Liver (tissue), 9 donors: ENCODE results near the gene COL11A1. TPM values are rescaled to one million over a fixed set of nuclear protein-coding genes. Genes with fewer than 3 reads are reported as not detected.

Source experiments
- DNase-seq: peaks from one replicate; pipeline ENCODE4 v3.0.0-alpha.2; 2017; ENCODE audit warnings: low spot score
- H3K27ac ChIP-seq, 2 donors: one replicate each; pipeline ENCODE4 v1.7.0; 2013; ENCODE audit warnings: inconsistent platforms in 2 of 2, low read length in 2 of 2, control low read depth in 1 of 2, low read depth in 1 of 2, mild to moderate bottlenecking in 1 of 2
- H3K27me3 ChIP-seq, 4 donors: one replicate each; pipeline versions ENCODE4 v1.6.1 to v1.7.0; 2013; ENCODE audit warnings: low read length in 3 of 4, inconsistent platforms in 1 of 4, mild to moderate bottlenecking in 1 of 4, moderate library complexity in 1 of 4; ENCODE audit not compliant: control insufficient read depth in 4 of 4, insufficient read depth in 4 of 4
- H3K36me3 ChIP-seq, 4 donors: one replicate each; pipeline versions ENCODE4 v1.6.1 to v1.7.0; 2013; ENCODE audit warnings: low read length in 3 of 4, mild to moderate bottlenecking in 3 of 4, low read depth in 1 of 4, moderate library complexity in 1 of 4; ENCODE audit not compliant: control insufficient read depth in 4 of 4, insufficient read depth in 3 of 4
- H3K4me1 ChIP-seq, 4 donors: one replicate each; pipeline versions ENCODE4 v1.6.1 to v1.7.0; 2013; ENCODE audit warnings: low read length in 3 of 4, mild to moderate bottlenecking in 3 of 4, moderate library complexity in 1 of 4; ENCODE audit not compliant: control insufficient read depth in 4 of 4, insufficient read depth in 4 of 4
- H3K4me3 ChIP-seq, 3 donors: one replicate each; pipeline versions ENCODE4 v1.6.1 to v1.7.0; 2013; ENCODE audit warnings: low read length in 3 of 3, control low read depth in 1 of 3, low read depth in 1 of 3, mild to moderate bottlenecking in 1 of 3
- H3K9ac ChIP-seq, 2 donors: one replicate each; pipeline ENCODE4 v1.7.0; 2013; ENCODE audit warnings: low read length in 2 of 2, mild to moderate bottlenecking in 2 of 2, moderate library complexity in 2 of 2, control low read depth in 1 of 2, low read depth in 1 of 2
- H3K9me3 ChIP-seq, 4 donors: one replicate each; pipeline versions ENCODE4 v1.6.1 to v1.7.0; 2013; ENCODE audit warnings: low read length in 3 of 4; ENCODE audit not compliant: control insufficient read depth in 4 of 4
- EGR1 ChIP-seq, 2 donors: IDR thresholded peaks; 2 replicates each; pipeline ENCODE4 v1.6.1; 2016 to 2018; ENCODE audit warnings: antibody characterized with exemption in 2 of 2, low read depth in 2 of 2
- FOXA1 ChIP-seq: IDR thresholded peaks from 2 replicates; pipeline ENCODE4 v1.6.1; 2016; ENCODE audit warnings: antibody characterized with exemption
- FOXA2 ChIP-seq: IDR thresholded peaks from 2 replicates; pipeline ENCODE4 v1.6.1; 2016; ENCODE audit warnings: antibody characterized with exemption
- GABPA ChIP-seq, 2 donors: IDR thresholded peaks in 1 of 2; conservative IDR thresholded peaks in 1 of 2; 2 replicates each; pipeline ENCODE4 v1.6.1; 2016; ENCODE audit warnings: antibody characterized with exemption in 2 of 2, mild to moderate bottlenecking in 1 of 2, moderate library complexity in 1 of 2
- MAX ChIP-seq: IDR thresholded peaks from 2 replicates; pipeline ENCODE4 v1.6.1; 2016; ENCODE audit warnings: antibody characterized with exemption
- NR2F2 ChIP-seq: IDR thresholded peaks from 2 replicates; pipeline ENCODE4 v1.6.1; 2016; ENCODE audit warnings: antibody characterized with exemption
- RAD21 ChIP-seq, 2 donors: IDR thresholded peaks; 2 replicates each; pipeline ENCODE4 v1.6.1; 2016; ENCODE audit warnings: antibody characterized with exemption in 2 of 2, mild to moderate bottlenecking in 2 of 2
- REST ChIP-seq: IDR thresholded peaks from 2 replicates; pipeline ENCODE4 v1.6.1; 2016; ENCODE audit warnings: antibody characterized with exemption, mild to moderate bottlenecking
- ZBTB33 ChIP-seq: IDR thresholded peaks from 2 replicates; pipeline ENCODE4 v1.6.1; 2016; ENCODE audit warnings: antibody characterized with exemption
- WGBS: extraction: QIAGEN DNeasy Blood & Tissue Kit; methylation state at CpG from one replicate; pipeline ENCODE4 v1.1.7; 2013; 5-methylcytosine and 5-hydroxymethylcytosine counted together
- polyA plus RNA-seq, 2 donors: library from polyadenylated mRNA; stranded (reverse) in 1 of 2; unstranded in 1 of 2; fragments of 200-250 nt in 1 of 2; fragments of >200 nt in 1 of 2; fragmentation: Nextera tagmentation in 1 of 2; extraction: Ambion mirVana in 1 of 2; gene quantifications; one replicate each; pipeline versions ENCODE4 v1.2.1 to v1.2.3, GENCODE V29; 2013 to 2015
- total RNA-seq, 2 donors: library from RNA; depleted of rRNA; stranded (reverse); fragments of >200 nt; gene quantifications; one replicate each; pipeline ENCODE4 v1.2.3, GENCODE V29; 2014
- TF ChIP-seq, protein P1 (sequence below): fragments of 150-350 bp; IDR thresholded peaks from 2 replicates; pipeline ENCODE4 v1.5.1; 2017; ENCODE audit warnings: improper control_type of control experiment, low read depth, low read length; ENCODE audit not compliant: missing input control
- TF ChIP-seq, protein P2 (sequence below): IDR thresholded peaks from 2 replicates; pipeline ENCODE4 v1.6.1; 2016; ENCODE audit warnings: antibody characterized with exemption
- donor health status: healthy.
- donor health status: healthy.
- donor health status: healthy.
- donor health status: healthy.
- donor health status: healthy.

COL11A1 gene
- total and polyA plus RNA-seq, 4 donors, result 0.01 to 0.42 TPM; not detected in 2

DNA sequence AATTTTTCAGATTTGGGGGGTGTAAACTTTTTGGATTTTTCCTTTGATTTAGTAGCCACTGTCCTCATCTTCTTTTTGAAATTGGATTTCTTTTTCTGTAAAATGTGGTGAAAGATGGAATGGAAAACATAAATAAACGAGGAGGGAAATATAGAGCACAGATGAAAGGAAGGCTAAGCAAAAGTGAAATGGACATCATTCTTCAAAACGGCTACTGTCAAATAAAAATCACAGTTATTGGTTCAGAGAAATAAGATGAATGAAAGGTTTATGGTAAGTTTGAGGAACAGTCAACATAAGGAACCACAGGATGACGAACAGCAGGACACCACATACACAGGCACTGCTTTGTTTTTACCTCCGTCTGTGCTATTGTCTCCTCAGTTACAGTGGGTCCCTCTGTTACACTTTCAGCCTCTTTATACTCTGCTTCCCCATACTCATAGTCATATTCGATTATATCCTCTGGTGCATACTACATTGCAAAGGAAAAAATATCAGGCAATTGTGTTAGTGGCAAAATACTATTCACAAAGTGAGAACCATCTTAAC lies 82.4 kb downstream of the COL11A1 start (continued):
- TF ChIP-seq REST, result no peak
- TF ChIP-seq NR2F2, result no peak
- no peak for TF ChIP-seq FOXA2

DNA sequence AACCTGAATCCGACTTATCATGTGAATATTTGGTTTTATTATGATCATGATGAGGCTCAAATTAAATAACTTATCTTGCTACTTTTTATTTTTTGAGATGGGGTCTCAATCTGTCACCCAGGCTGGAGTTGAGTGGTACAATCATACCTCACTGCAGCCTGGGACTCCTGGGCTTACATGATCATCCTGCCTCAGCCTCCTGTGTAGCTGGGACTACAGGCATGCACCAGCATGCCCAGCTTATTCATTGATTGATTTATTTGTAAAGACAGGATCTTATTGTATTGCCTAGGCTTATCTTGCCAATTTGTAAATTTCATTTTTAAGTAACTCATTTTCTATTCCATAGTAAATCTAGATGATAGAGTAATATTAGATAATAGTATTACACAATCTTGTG lies 84.3 kb downstream of the COL11A1 start:
- Histone ChIP-seq H3K9ac (no peak overlapping the region), H3K27me3 (no peaks in the 10 kb centered on the region), H3K4me3 (no peak overlapping the region), H3K36me3 (no peaks in the 10 kb centered on the region), H3K9me3 (no peaks in the 10 kb centered on the region), H3K27ac (no peak overlapping the region), H3K4me1 (no peaks in the 10 kb centered on the region)
- DNase-seq, result no peak
- WGBS, result 59% methylated on average over 1 of the region's 1 CpG
- TF ChIP-seq FOXA1 (no peak), MAX (no peak), NR2F2 (no peak), RAD21 (IDR thresholded peaks at IDR 0.05) (no peak)
- TF ChIP-seq, protein P1, sequence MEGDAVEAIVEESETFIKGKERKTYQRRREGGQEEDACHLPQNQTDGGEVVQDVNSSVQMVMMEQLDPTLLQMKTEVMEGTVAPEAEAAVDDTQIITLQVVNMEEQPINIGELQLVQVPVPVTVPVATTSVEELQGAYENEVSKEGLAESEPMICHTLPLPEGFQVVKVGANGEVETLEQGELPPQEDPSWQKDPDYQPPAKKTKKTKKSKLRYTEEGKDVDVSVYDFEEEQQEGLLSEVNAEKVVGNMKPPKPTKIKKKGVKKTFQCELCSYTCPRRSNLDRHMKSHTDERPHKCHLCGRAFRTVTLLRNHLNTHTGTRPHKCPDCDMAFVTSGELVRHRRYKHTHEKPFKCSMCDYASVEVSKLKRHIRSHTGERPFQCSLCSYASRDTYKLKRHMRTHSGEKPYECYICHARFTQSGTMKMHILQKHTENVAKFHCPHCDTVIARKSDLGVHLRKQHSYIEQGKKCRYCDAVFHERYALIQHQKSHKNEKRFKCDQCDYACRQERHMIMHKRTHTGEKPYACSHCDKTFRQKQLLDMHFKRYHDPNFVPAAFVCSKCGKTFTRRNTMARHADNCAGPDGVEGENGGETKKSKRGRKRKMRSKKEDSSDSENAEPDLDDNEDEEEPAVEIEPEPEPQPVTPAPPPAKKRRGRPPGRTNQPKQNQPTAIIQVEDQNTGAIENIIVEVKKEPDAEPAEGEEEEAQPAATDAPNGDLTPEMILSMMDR, result no peak

DNA sequence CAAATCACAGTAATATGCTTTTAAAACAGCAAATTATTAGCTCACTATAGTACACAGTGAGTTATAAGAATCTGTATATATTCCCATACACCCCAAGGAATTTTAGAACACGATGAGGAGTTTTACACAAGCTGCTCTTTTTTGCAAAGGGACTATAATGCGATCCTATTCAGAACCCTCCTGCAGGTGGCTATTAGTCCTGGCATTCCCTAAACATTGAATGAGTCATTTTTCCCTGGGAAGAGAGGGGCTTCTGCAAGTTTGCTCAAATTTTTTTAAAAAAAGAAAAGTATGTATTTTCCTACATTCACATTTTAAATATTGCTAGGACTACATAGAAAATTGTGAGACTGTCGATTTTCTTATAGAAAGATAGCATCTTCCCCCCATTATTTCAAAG lies 106.3 kb downstream of the COL11A1 start:
- no peak overlapping the region for H3K4me3 ChIP-seq
- no peaks in the 10 kb centered on the region for H3K27me3 ChIP-seq
- H3K36me3 ChIP-seq, result no peaks in the 10 kb centered on the region
- no peaks in the 10 kb centered on the region for H3K9me3 ChIP-seq
- 73% methylated on average over 3 of the region's 3 CpGs for WGBS
- H3K4me1 ChIP-seq, result no peaks in the 10 kb centered on the region
- DNase-seq, result no peak
- no peak overlapping the region for H3K9ac ChIP-seq
- TF ChIP-seq FOXA1 (no peak), ZBTB33 (no peak), EGR1 (IDR thresholded peaks at IDR 0.05; ENCODE audit: low read depth in 2 of 2) (no peak), GABPA (IDR thresholded peaks at IDR 0.05 in 1 of 2, conservative IDR thresholded peaks at IDR 0.05 in 1 of 2) (no peak)
- TF ChIP-seq, protein P2, sequence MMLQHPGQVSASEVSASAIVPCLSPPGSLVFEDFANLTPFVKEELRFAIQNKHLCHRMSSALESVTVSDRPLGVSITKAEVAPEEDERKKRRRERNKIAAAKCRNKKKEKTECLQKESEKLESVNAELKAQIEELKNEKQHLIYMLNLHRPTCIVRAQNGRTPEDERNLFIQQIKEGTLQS, result no peak
- H3K27ac ChIP-seq, result no peak overlapping the region
